Heart left ventricle (tissue), 13 donors: ENCODE results near the gene NNMT.

Experiments
- CTCF ChIP-seq, 12 donors: fragments of 200-600 bp; sonication (generic) in 4 of 12; IDR thresholded peaks; one replicate each; pipeline versions ENCODE4 v1.5.0 to v1.8.0; 2018 to 2022; ENCODE audit warnings: antibody characterized with exemption in 12 of 12, mild to moderate bottlenecking in 5 of 12
- POLR2A ChIP-seq, 2 donors: fragments of 450-650 bp; IDR thresholded peaks; one replicate each; pipeline ENCODE4 v1.6.1; 2017; ENCODE audit warnings: antibody characterized with exemption in 2 of 2, mild to moderate bottlenecking in 2 of 2, moderate library complexity in 2 of 2
- donor health status: ischemic (EF 13 %, LVEDD 7.1; RV severe dilation, severe dysfunction).
- donor health status: DM: no; HTN: yes; CAD: no.
- donor health status: DM: no; HTN: no; CAD: no.
- donor health status: ischemic (EF 25% LVEDD 6.9; RV normal size, moderate dysfunction).
- donor health status: ischemic (EF 25% LVEDD 5.7; RV mildly dilated, moderate dysfunction).
- donor health status: ischemic (EF 35%, LVEDD 5.7; RV mildly dilated, moderate dysfunction).
- donor health status: nonischemic (EF 11% LVEDD 7.7; RV severe dilation, severe dysfunction).
- donor health status: DM: yes; HTN: yes; CAD: no.
- donor health status: PGD.
- donor health status: ischemic (EF 29% LVEDD 5.4; RV normal size, mild dysfunction).
- donor health status: nonischemic (EF 23%, LVEDD 6.1; RV moderate dilation, normal function).

- TF ChIP-seq POLR2A (IDR thresholded peaks at IDR 0.05) = no peak
- TF ChIP-seq CTCF (IDR thresholded peaks at IDR 0.05) = no peak
These were observed 16.2 kb upstream of the NNMT start for GRCh38 chr11:114279792-114280546.
